BE2C (cell line): ENCODE measurements around the gene ZNF668. TPM values are rescaled to one million over a fixed set of nuclear protein-coding genes. Genes with fewer than 3 reads are reported as not detected.

ENCODE experiments used
- DNase-seq: peaks from one replicate; pipeline ENCODE4 v3.0.0-alpha.2; 2020
- H3K27me3 ChIP-seq: fragments of 250-450 bp; sonication (Bioruptor Pico); 2 replicates; pipeline ENCODE4 v1.5.1; 2020; ENCODE audit warnings: mild to moderate bottlenecking
- H3K36me3 ChIP-seq: fragments of 250-450 bp; sonication (Bioruptor Pico); 2 replicates; pipeline ENCODE4 v1.5.1; 2020; ENCODE audit warnings: mild to moderate bottlenecking
- H3K4me1 ChIP-seq: fragments of 250-450 bp; sonication (Bioruptor Pico); 2 replicates; pipeline ENCODE4 v1.5.1; 2020
- H3K4me3 ChIP-seq: 2 replicates; pipeline ENCODE4 v1.5.1; 2011; ENCODE audit warnings: low read depth, low read length
- H3K9me3 ChIP-seq: fragments of 250-450 bp; sonication (Bioruptor Pico); 2 replicates; pipeline ENCODE4 v1.5.1; 2020
- polyA plus RNA-seq: library from polyadenylated mRNA; unstranded; fragments of >200 nt; gene quantifications from one replicate; pipeline ENCODE4 v1.2.1, GENCODE V29; 2012; ENCODE audit warnings: low read depth, missing spikeins; ENCODE audit not compliant: insufficient read length, insufficient read depth
- TF ChIP-seq, protein P1 (sequence below): IDR thresholded peaks from 2 replicates; pipeline ENCODE4 v1.5.1; 2012; ENCODE audit warnings: mild to moderate bottlenecking, low read depth, low read length

Gene ZNF668
- 29.9 TPM for polyA plus RNA-seq

DNA sequence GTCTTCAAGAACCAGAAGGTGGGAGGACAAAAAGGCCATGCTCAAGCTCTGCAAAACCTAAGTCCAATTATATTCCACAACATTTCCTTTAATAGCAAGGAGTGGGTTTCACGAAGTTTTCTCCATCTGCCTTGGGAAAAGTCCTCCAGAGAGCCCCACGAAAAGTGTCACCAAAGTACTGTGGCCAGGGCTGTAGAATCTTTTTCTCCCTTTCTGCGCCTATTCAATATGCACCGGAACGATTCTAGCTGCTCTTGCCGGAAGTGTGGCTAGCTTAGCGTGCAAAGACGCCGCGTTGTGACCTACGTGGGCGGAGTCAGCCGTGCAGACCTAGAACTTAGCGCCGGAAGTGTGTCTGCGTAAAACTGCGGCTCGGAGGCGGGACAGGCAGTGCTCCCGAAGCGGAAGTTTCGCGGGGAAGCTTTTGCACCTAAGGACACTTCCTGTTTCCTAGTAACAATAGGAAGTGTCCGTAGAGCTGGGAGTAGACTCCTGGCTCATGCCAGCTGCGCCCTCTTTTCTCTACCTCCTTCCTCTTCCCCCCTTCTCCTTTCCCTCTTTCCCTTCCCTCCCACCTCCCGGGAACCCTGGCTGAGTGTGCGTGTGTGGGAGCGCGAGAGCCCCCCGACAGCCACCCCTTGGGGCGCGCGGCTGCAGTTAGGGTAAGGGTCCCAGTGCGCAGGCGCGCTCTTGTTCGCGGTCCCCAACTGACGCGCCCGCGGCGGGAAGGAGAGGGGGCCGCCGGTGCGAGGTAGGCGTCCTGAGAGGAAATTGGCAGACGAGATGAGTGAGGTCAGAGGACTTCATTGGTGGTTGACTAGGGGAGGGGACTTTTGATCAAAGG is at the start of gene ZNF668, which contains the start of gene ZNF646:
ZNF668 (minus strand) TSS at position 271 of the 844 bp plus-strand sequence. CDS start 9,781 bp downstream, outside the sequence.
ZNF646 (plus strand) TSS at position 453 of the 844 bp plus-strand sequence. CDS start 1,903 bp downstream, outside the sequence.
- Histone ChIP-seq H3K4me1 (no peaks in the 10 kb centered on the region), H3K9me3 (no peaks in the 10 kb centered on the region), H3K27me3 (no peaks in the 10 kb centered on the region), H3K36me3 (peaks cover 31% of the 10 kb centered on the region), H3K4me3 (peak within 1 kb of the TSS; percentile 100)
- TF ChIP-seq, protein P1, sequence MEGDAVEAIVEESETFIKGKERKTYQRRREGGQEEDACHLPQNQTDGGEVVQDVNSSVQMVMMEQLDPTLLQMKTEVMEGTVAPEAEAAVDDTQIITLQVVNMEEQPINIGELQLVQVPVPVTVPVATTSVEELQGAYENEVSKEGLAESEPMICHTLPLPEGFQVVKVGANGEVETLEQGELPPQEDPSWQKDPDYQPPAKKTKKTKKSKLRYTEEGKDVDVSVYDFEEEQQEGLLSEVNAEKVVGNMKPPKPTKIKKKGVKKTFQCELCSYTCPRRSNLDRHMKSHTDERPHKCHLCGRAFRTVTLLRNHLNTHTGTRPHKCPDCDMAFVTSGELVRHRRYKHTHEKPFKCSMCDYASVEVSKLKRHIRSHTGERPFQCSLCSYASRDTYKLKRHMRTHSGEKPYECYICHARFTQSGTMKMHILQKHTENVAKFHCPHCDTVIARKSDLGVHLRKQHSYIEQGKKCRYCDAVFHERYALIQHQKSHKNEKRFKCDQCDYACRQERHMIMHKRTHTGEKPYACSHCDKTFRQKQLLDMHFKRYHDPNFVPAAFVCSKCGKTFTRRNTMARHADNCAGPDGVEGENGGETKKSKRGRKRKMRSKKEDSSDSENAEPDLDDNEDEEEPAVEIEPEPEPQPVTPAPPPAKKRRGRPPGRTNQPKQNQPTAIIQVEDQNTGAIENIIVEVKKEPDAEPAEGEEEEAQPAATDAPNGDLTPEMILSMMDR = no peak
- DNase-seq = peak; percentile 98

DNA sequence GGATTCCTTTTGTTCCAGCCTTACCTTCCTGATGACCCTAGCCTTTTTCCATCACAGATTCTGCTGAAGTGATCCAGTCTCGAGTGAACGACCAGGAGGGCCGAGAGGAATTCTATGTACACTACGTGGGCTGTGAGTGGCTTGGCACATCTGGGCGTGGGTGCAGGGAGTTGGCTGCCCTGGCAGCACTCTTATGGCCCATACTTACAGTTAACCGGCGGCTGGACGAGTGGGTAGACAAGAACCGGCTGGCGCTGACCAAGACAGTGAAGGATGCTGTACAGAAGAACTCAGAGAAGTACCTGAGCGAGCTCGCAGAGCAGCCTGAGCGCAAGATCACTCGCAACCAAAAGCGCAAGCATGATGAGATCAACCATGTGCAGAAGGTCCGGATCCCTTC is 46.1 kb upstream of the ZNF668 start:
- H3K9me3 ChIP-seq = no peaks in the 10 kb centered on the region
- H3K36me3 ChIP-seq = peaks cover 41% of the 10 kb centered on the region
- H3K4me3 ChIP-seq = no peak overlapping the region
- DNase-seq = no peak
- H3K4me1 ChIP-seq = no peaks in the 10 kb centered on the region
- TF ChIP-seq, protein P1 = no peak
- H3K27me3 ChIP-seq = no peaks in the 10 kb centered on the region

DNA sequence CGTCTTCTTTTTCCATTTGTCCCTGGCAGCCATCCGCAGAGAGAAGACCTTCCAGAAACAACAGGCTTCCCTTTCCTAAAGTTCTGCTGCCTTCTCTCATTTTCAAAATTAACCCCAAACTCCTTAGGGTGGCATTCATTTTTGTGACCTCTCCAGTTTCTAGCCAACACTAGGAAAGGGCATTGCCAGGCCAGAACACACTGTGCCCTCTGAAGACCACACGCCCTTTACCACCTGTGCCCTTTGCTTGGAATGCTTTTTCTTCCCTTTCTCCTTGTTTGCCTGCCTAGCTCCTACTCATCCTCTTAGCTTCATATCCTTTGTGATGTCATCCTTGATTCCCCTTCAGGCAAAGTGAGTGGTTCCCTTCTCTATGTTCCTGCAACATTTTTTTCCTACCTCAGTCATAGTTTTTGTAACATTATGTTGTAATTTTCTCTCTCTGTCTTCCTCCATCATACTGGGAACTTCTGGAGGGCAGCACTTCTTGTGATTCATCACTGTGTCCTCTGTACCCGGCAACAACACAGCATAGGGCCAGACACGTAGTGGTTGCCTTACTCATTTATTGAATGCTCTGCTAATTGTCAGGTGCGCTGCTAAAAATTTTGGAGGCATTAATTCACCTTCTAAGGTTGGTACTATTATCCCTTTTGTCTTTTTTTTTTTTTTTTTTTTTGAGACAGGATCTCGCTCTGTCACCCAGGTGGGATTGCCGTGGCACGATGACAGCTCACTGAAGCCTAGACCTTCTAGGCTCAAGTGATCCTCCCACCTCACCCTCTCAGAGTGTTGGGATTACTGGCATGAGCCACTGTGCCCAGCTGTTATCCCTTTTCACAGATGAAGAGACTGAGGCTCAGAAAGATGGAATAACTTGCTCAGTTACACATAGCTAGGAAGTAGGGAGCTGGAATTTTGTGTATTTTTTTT is 44.4 kb upstream of the ZNF668 start:
- Histone ChIP-seq H3K9me3 (no peaks in the 10 kb centered on the region), H3K4me3 (peak overlapping the region; percentile 80), H3K36me3 (peaks cover 37% of the 10 kb centered on the region), H3K4me1 (no peaks in the 10 kb centered on the region), H3K27me3 (no peaks in the 10 kb centered on the region)
- TF ChIP-seq, protein P1 = no peak
- DNase-seq = no peak

DNA sequence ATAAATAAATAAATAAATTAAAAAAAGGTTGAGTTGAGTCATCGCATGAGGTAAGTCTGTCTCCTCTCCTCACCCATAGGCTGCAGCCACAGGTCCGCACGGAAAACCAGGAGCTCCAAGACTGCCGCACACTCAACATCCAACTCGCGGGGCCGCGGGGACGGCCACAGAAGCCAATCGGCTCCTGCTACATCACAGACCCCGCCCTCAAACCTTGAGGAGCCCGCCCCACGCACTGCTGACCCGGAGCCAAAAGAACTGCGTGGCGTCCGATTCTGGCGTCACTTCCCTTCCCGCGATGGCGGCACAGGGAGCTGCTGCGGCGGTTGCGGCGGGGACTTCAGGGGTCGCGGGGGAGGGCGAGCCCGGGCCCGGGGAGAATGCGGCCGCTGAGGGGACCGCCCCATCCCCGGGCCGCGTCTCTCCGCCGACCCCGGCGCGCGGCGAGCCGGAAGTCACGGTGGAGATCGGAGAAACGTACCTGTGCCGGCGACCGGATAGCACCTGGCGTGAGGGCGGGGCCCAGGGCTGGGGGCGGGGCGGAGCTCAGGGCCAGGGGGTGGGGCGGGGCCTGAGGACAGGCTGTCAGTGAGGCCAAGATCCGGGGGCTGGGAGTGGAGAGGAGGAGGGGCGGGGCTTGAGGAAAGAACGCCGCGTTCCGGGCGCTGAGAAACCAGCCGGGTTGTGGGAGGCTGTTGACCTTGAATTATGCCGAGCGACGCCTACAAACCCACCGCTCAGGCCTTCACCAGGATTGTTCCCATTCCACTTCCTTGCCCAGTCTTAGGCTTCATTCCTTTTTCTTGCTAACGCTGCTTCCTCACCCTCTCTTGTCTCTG is 43.6 kb upstream of the ZNF668 start, which contains the start of gene KAT8:
KAT8 (plus strand) TSS at position 281 of the 839 bp plus-strand sequence; CDS start at position 299, 18 bp downstream.
- Histone ChIP-seq H3K4me3 (peak within 1 kb of the TSS; percentile 80), H3K36me3 (peaks cover 35% of the 10 kb centered on the region), H3K4me1 (no peaks in the 10 kb centered on the region), H3K9me3 (no peaks in the 10 kb centered on the region), H3K27me3 (no peaks in the 10 kb centered on the region)
- TF ChIP-seq, protein P1 = no peak
- peak; percentile 99 for DNase-seq

DNA sequence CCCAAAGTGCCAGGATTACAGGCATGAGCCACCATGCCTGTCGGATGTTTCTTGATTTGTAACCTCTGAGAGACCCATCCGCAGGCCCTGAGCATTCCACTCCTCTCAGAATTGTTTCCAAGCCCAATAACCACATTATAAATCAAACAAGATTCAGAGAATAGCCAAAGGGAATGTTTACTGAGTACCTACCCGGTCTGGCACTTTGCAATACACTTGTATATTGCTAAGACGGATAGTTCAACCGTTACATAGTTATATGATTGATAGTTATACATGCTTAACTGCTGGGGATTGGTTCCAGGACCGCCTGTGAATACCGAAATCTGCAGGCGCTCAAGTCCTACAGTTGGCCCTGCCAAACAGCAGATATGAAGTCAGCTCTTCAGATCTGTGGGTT is 40.4 kb upstream of the ZNF668 start:
- TF ChIP-seq, protein P1 = no peak
- H3K4me1 ChIP-seq = no peaks in the 10 kb centered on the region
- peaks cover 36% of the 10 kb centered on the region for H3K36me3 ChIP-seq
- H3K9me3 ChIP-seq = no peaks in the 10 kb centered on the region
- no peak for DNase-seq
- H3K4me3 ChIP-seq = no peak overlapping the region
- no peaks in the 10 kb centered on the region for H3K27me3 ChIP-seq
